GM12865 (cell line): ENCODE measurements around the gene CPD.
"Not testable (repeated sequence)": the region's sequence is repeated elsewhere in the genome, so short reads cannot be mapped to it uniquely, and the experiment has no call there.

Source experiments
- DNase-seq: peaks from one replicate; pipeline ENCODE4 v3.0.0; 2010; ENCODE audit warnings: low read depth
- H3K4me3 ChIP-seq: 2 replicates; pipeline ENCODE4 v1.5.1; 2011; ENCODE audit warnings: mild to moderate bottlenecking, low read depth, low read length, control low read depth
- CTCF ChIP-seq: IDR thresholded peaks from 2 replicates; pipeline ENCODE4 v1.5.1; 2011; ENCODE audit warnings: low read length, control low read depth, low read depth, inconsistent platforms; ENCODE audit not compliant: insufficient read depth; ENCODE audit errors: missing control alignments

The CPD gene

GRCh38 chr17:30395398-30396022, 16.8 kb downstream of the CPD start:
- TF ChIP-seq CTCF = no peak
- DNase-seq = no peak
- H3K4me3 ChIP-seq = no peak overlapping the region

- no peak overlapping the region for H3K4me3 ChIP-seq
- no peak for TF ChIP-seq CTCF
- DNase-seq = no peak
These were observed 17.4 kb downstream of the CPD start for GRCh38 chr17:30396129-30396528.

GRCh38 chr17:30396612-30397011, 17.9 kb downstream of the CPD start:
- no peak for DNase-seq
- no peak overlapping the region for H3K4me3 ChIP-seq
- no peak for TF ChIP-seq CTCF

- no peak for DNase-seq
- no peak overlapping the region for H3K4me3 ChIP-seq
- no peak for TF ChIP-seq CTCF
These were observed 19.8 kb downstream of the CPD start for GRCh38 chr17:30398328-30399041.

DNA sequence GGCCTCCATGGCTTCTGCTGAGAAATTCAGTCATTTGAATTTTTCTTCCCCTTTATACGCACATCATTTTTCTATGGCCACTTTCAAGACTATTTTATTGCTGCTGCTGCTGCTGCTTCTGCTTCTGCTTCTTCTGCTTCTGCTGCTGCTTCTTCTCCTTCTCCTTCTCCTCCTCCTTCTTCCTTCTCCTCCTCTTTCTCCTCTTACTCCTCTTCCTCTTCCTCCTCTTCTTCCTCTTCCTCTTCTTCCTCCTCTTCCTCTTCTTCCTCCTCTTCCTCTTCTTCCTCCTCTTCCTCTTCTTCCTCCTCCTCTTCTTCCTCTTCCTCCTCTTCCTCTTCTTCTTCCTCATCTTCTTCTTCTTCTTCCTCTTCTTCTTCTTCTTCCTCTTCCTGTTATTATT, 22.4 kb downstream of the CPD start:
- TF ChIP-seq CTCF = no peak
- H3K4me3 ChIP-seq = no peak overlapping the region

DNA sequence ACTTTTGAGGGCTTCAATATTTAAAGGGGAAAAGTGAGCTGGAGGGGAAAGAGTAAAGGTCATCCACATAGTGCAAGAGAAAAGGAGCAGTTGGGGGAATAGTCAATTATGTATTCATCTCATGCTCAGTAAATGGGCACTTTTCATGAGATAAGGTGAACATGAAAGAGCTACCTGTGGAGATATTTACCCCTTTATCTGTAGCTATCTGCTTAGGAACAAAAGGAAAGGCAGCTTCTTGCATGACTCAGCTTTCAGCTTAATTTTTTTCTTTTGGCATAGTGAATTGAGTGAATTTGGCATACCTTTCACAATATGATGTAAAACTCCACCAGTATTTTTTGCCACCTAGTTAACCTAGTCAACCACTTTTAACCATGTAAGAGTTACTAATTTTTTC, 26.4 kb downstream of the CPD start:
- H3K4me3 ChIP-seq = no peak overlapping the region
- no peak for TF ChIP-seq CTCF
- DNase-seq = no peak

More for the DNA sequence above, 22.4 kb downstream of the CPD start:
- no peak for DNase-seq

DNA sequence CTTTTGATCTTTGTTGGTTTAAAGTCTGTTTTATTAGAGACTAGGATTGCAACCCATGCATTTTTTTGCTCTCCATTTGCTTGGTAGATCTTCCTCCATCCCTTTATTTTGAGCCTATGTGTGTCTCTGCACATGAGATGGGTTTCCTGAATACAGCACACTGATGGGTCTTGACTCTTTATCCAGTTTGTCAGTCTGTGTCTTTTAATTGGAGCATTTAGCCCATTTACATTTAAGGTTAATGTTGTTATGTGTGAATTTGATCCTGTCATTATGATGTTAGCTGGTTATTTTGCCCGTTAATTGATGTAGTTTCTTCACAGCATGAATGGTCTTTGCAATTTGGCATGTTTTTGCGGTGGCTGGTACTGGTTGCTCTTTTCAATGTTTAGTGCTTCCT, 31.9 kb downstream of the CPD start:
- not testable (repeated sequence) for DNase-seq, H3K4me3 ChIP-seq

GRCh38 chr17:30412008-30412496, 33.3 kb downstream of the CPD start:
- not testable (repeated sequence) for DNase-seq, H3K4me3 ChIP-seq
